ENCODE results near the gene TBATA. TPM values are rescaled to one million over a fixed set of nuclear protein-coding genes. Genes with fewer than 3 reads are reported as not detected.

The TBATA gene, protein sequence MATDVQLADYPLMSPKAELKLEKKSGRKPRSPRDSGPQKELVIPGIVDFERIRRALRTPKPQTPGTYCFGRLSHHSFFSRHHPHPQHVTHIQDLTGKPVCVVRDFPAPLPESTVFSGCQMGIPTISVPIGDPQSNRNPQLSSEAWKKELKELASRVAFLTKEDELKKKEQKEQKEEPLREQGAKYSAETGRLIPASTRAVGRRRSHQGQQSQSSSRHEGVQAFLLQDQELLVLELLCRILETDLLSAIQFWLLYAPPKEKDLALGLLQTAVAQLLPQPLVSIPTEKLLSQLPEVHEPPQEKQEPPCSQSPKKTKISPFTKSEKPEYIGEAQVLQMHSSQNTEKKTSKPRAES
- total RNA-seq, result not detected

DNA sequence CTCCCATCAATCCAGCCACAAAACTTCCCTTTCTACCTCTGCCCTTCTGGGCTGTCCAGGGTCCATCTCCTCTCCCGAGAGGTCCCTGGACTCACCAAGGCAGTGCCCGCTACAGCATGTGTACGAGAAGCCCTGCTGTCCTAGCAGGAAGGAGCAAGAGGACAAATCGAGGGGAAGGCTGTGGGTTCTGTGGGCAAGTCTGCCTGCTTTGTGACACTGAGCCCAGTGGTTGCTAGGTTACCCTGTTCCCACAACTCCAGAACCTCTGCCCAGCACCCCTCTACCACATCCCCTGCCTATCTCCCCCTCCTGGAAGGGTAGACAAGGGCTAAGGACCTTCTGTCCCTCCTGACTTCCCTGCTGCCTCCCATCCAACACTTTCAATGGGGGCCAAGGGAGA lies at the start of gene TBATA:
Gene TBATA (minus strand): TSS at position 188 of the 400 bp plus-strand sequence. CDS start 1,998 bp downstream, outside the sequence.
- H3K9me3 Mint-ChIP-seq, result no peaks in the 10 kb centered on the region
- no peak within 1 kb of the TSS for H3K27ac Mint-ChIP-seq
- no peaks in the 10 kb centered on the region for H3K36me3 Mint-ChIP-seq
- ATAC-seq (peak in 1 of 2 donors; percentile 29), DNase-seq (ENCODE audit: low spot score in 2 of 2) (no peak)

DNA sequence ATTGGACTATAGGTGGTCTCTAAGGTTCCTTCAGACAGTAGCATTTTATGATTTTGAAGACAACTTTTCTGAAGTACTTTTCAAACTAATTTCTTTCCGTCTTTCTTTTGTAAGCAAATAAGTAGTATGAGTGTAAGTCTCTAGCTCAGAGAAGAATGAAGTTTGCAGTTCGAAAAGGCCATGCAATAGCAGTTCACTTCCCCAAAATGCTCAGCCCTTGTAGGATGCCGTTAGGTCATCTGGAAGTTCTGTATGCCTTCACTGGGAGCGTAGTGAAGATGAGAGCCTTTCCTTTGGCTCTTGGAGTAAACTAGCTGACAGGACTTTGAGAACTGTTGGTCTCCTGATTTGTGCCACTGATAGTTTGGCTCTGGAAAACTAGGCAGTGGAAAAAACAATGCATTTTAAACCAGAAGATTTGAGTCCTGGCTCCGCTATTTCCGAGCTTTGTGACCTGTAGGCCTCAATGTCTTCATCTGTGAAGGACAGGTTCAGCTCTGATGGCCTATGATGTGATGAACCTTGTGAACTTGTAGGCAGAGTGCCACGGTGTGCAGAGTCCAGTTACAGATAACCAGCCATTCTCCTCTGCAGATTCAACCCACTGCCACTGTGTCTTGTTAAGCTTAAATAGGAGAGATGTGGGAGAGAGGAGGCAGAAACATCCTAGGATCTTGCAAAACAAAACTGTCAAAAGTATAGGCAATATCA lies 49.4 kb upstream of the TBATA start:
- ATAC-seq (no peak), DNase-seq (ENCODE audit: low spot score in 2 of 2) (no peak)
- peak overlapping the region in 1 of 2 donors; percentile 75 for H3K27ac Mint-ChIP-seq
- no peaks in the 10 kb centered on the region for H3K9me3 Mint-ChIP-seq
- H3K36me3 Mint-ChIP-seq, result peaks cover 41 to 49% of the 10 kb centered on the region in 2 donors

DNA sequence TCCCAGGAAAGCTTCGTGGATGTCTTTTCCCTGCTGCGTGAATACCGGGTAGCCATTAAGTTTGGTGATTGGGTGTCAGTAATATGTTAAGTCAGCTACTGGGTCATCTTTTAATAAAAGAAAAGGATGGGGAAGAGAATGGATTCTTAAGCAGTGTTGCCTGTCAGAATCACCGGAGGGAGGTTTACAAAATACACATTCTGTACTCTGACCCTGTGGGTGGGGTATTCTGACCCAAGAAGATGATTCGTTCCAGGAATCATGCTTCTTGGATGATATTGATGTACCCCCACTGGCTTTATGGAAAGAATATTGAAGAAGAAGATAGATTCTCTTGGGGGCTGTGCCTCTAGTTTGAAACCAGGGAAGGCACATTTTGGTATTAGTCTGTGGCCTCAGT lies 48.8 kb upstream of the TBATA start:
- peak overlapping the region in 1 of 2 donors; percentile 75 for H3K27ac Mint-ChIP-seq
- DNase-seq (ENCODE audit: low spot score in 2 of 2), result no peak
- H3K36me3 Mint-ChIP-seq, result peaks cover 41 to 49% of the 10 kb centered on the region in 2 donors
- no peaks in the 10 kb centered on the region for H3K9me3 Mint-ChIP-seq
- no peak for ATAC-seq

DNA sequence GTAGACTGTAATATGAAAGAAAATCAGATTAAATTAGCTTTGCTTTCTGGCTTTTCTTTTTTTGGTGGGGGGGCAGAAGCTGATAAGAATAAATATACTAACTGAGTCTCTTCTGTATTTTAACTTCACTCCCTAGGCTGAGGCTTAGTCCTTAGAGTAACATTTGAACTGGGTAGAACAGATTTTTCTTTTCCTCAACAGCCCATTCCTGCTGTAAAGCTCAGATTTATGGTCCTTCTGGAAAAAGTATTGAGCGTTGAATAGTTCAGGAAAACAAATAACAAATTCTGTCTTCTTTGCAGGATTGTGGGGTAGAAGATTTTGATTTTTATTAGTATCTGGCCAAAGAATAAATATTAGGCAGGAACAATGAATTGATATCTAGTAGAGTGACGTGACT lies 48.4 kb upstream of the TBATA start:
- ATAC-seq, result no peak
- DNase-seq (ENCODE audit: low spot score in 2 of 2), result no peak
- Mint-ChIP-seq H3K9me3 (no peaks in the 10 kb centered on the region), H3K27ac (peak overlapping the region; percentile 68 to 75), H3K36me3 (peaks cover 41 to 49% of the 10 kb centered on the region in 2 donors)

DNA sequence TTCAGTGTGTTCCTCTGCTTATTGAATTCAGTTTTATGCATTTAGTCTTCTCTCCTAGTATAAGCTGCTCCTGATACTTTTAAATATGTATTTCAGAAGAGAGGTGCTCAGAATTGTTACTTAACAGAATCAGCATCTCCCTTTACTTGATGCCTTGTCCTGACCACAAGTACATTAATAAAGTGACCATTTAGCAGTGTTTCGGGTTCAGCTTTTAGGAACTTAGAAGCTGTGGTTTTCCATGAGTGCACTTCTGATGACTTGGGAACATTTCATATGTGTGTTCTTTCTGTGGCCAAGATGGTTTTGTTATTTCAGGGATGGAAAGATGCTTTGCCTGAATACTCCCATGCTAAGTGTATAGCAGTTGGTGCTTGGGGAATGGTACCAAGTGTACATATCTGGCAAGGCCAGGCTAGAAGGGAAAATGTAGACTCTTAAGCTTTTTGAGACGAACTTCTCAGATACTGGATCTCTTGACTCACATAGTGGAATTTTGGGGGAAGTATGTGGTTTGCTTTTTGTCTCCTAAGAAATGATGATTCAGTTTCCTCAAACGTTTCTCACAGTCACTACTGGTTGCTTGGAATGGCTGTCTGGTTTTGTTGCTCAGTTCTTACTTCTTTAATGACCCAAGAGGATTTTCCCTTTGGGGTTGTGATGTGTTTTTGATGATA lies 47.8 kb upstream of the TBATA start:
- H3K9me3 Mint-ChIP-seq, result no peaks in the 10 kb centered on the region
- no peak for DNase-seq (ENCODE audit: low spot score in 2 of 2)

DNA sequence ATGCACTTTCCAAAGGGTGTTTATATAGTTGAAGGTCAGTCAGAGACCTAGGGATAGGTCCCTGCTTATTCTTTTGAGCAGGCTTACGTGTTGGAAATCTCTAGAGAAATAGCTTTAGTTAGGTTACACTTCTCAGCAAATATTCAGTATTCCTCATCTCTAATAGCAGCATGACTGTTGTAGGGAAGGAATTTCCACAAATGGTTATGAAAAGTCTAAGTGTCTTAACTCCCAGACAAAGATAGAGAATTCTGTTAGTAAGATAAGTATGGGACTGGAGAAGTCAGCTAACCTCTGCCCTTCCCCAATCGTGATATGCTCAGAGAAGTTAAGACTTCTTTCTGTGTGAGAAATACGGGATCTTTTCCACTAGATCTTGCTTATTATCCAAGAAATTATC lies 47.0 kb upstream of the TBATA start:
- no peak for DNase-seq (ENCODE audit: low spot score in 2 of 2)
- peaks cover 28 to 35% of the 10 kb centered on the region in 2 donors for H3K36me3 Mint-ChIP-seq
- no peak overlapping the region for H3K27ac Mint-ChIP-seq
- ATAC-seq, result no peak
- H3K9me3 Mint-ChIP-seq, result no peaks in the 10 kb centered on the region

More for the DNA sequence above, 47.8 kb upstream of the TBATA start:
- Mint-ChIP-seq H3K36me3 (peaks cover 35 to 43% of the 10 kb centered on the region in 2 donors), H3K27ac (peak overlapping the region; percentile 68 to 75)
- ATAC-seq, result peak; percentile 80 to 88

DNA sequence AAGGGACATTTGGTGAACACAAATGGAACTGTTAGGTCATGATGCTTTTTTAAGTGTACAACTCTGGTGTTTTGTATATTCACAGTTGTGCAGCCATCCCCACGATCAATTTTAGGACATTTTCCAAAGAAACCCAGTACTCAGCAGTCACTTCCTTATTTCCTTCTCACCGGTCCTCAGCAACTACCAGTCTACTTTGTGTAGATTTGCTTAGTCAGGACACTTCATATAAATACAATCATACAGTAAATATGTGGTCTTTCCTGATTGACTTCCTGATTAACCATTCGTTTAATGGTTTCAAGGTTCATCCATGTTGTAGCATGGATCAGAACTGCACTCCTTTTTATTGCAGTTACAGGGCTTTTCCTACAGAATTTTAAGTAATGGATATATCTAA lies 45.0 kb upstream of the TBATA start:
- Mint-ChIP-seq H3K36me3 (peaks cover 25 to 28% of the 10 kb centered on the region in 2 donors), H3K27ac (no peak overlapping the region), H3K9me3 (no peaks in the 10 kb centered on the region)
- ATAC-seq (no peak), DNase-seq (ENCODE audit: low spot score in 2 of 2) (no peak)

DNA sequence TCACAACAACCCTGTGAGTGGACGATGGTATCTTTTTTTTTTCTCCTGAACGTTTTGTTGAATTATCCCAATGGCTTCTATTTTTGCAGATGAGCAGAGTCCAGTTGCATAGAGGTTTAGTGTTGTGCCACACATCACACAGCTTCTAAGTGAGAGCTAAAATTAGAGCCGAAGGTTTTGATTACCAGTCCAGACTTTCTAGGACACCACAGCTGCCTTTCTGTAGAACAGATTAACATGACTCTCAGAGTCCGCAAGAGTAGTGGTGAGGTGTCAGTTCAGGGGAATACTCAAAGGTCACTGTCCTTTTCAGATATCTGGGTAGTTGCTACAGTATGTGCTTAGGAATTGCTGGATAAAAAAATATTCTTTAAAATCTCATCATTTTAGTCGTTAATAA lies 44.4 kb upstream of the TBATA start:
- Mint-ChIP-seq H3K9me3 (no peaks in the 10 kb centered on the region), H3K27ac (no peak overlapping the region), H3K36me3 (peaks cover 22 to 27% of the 10 kb centered on the region in 2 donors)
- ATAC-seq, result no peak
- DNase-seq (ENCODE audit: low spot score in 2 of 2), result no peak

DNA sequence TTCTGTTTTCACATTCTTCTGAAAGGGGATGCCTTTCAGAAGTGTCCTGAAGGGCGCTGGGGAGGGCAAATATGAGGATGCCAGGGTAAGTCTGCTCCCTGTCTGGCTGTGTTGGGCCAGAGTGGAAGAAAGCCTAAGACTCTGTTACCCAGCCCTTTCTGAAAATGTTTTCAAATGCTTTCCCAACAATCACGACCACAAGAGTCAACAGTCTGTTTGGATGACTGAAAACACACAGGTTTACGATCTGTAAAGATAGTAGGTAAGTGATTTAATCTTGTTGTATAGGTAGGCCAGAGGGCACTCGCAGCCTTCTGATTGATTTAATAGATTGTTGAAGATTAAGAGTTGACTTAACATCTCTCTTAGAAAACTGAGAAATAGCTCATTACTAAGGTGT lies 43.7 kb upstream of the TBATA start:
- no peaks in the 10 kb centered on the region for H3K9me3 Mint-ChIP-seq
- DNase-seq (ENCODE audit: low spot score in 2 of 2) (no peak), ATAC-seq (no peak)
- H3K27ac Mint-ChIP-seq, result no peak overlapping the region
- peaks cover 16 to 21% of the 10 kb centered on the region in 2 donors for H3K36me3 Mint-ChIP-seq

DNA sequence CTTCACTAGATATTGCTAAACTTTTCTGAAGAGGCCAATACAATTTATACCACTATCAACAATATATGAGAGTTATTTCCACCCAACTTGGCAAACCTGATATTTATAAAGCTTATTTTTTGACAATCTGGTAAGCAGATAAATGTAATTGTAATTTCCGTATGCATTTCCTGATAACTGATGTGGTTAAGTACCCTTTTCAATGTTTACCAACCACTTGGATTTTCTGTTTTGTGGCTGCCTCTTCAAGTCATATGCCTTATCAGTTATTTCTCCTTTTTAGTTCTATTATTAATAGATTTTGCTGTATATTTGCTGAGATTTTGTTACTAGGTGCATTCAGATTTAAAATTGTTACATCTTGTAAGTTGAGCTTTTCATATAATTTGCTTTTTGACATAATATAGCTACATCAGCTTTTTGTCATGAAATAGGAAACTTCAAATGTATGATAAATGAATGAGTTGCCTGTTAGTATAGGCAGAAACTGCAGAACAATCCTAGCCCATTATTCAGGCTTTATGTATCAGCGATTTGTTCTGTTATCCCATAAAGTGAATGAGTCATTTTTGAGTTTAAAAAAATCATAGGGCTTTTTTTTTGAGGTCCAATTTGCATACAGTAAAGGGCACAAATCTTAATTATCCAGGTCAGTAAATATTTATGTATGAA lies 42.0 kb upstream of the TBATA start:
- DNase-seq (ENCODE audit: low spot score in 2 of 2) (no peak), ATAC-seq (no peak)
- H3K9me3 Mint-ChIP-seq, result no peaks in the 10 kb centered on the region
- no peak overlapping the region for H3K27ac Mint-ChIP-seq
- peaks cover 14 to 16% of the 10 kb centered on the region in 2 donors for H3K36me3 Mint-ChIP-seq

DNA sequence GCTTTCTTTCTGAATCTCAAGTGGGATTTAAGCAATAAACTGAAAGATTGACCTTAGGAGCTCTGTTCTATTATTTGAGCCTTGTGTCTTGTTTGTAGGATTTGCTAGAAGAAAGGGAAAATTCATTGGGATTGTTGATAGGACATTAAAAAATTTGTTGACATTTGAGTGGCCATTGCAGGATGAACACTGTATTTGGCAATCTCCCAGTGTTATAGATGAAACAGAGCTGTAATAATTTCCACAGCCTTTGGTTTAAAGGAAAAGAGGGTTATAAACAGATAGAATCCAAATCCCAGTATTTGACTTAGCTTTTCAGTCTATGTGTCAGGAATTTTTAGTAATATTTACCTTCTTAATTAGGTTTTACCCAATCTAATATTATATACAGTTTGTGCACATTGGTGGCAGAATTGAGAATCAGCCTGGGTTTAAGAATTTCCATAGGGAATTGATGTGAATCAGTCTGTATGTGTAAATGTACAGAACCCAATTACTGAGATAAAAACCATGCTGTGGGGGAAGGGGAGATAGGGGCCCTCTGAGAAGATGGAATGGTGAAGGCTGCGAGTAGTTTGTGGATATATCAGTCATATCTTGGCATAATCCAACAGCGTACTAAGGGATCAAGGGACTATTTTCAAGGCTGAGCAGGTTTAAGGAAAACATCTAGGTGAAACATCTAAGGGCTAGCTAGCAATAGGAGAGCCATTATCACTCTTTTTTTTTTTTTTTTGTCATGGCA lies 37.1 kb upstream of the TBATA start:
- Mint-ChIP-seq H3K27ac (peak overlapping the region in 1 of 2 donors; percentile 89), H3K36me3 (peaks cover 8 to 14% of the 10 kb centered on the region in 2 donors), H3K9me3 (no peaks in the 10 kb centered on the region)
- no peak for ATAC-seq
- no peak for DNase-seq (ENCODE audit: low spot score in 2 of 2)

DNA sequence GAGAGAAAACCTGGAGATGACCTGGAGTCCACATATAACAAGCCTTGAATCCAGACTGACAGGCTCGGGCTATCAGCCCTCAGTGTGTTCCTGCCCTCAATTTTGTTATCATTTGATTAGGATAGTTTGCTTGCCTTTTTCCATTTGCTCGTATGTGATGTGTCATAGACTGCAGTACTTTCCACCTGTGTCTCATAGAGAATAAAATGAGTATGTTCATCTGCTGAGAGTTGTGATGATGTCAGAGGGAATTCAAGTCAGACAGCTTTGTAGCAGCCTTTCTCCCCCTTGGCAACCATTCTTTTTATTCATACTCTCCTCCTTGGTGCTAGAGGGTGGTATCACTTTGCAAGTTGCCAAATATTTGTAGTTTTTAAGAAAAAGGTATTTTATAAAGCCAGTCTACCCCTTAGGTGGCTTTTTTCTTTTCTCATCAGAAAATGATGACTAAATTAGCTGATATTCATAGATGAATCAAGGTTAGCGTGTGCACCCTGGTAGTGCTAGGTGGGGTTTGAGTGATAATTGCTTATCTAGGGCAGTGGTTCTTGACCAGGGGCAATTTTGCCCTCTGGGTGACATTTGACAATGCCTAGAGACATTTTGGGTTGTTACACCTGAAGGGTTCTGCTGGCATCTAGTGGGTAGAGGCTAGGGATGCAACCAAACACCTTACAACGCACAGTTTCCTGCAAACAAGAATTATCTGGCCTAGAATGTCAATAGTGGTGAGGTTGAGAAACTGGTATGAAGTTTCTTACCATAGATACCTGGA lies 36.0 kb upstream of the TBATA start:
- H3K9me3 Mint-ChIP-seq, result no peaks in the 10 kb centered on the region
- peak overlapping the region; percentile 72 to 89 for H3K27ac Mint-ChIP-seq
- ATAC-seq (peak; percentile 91), DNase-seq (ENCODE audit: low spot score in 2 of 2) (no peak)
- H3K36me3 Mint-ChIP-seq, result peaks cover 8 to 20% of the 10 kb centered on the region in 2 donors

DNA sequence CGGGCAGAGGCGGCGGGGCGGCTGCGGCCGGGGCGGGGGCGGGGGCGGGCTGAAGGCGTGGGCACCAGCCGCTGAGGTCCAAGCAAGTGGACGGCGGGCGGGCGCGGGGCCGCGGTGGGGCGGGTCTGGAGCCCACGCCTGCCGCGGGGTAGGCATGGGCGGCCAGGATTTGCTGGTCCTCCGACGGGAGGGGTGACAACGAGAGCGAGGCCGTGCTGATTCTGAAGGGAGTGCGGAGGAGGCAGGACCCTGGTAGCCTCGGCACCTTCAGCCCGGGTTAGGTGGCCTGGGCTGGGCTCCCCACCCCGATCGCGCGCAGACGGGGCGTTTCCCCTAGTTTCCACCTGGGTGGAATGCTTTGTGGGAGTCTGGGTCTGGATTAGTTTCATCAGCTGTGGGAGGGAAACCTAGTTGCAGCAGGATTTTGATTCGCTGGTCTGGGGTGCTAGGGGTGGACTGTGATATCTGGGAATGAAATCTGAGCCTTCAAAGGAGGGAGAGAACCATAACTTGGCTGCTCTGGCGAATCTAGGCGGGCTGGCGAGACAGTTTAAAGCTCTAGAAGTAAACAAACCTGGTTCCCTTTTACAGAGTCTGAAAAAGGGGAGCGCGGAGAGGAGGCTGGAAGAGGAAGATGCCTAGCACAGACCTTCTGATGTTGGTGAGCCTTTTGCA lies 31.2 kb upstream of the TBATA start:
- ATAC-seq (peak; percentile 51 to 55), DNase-seq (ENCODE audit: low spot score in 2 of 2) (peak; percentile 34 to 61)
- H3K9me3 Mint-ChIP-seq, result no peaks in the 10 kb centered on the region
- peak overlapping the region; percentile 90 to 92 for H3K27ac Mint-ChIP-seq
- H3K36me3 Mint-ChIP-seq, result peaks cover 8 to 16% of the 10 kb centered on the region in 2 donors

DNA sequence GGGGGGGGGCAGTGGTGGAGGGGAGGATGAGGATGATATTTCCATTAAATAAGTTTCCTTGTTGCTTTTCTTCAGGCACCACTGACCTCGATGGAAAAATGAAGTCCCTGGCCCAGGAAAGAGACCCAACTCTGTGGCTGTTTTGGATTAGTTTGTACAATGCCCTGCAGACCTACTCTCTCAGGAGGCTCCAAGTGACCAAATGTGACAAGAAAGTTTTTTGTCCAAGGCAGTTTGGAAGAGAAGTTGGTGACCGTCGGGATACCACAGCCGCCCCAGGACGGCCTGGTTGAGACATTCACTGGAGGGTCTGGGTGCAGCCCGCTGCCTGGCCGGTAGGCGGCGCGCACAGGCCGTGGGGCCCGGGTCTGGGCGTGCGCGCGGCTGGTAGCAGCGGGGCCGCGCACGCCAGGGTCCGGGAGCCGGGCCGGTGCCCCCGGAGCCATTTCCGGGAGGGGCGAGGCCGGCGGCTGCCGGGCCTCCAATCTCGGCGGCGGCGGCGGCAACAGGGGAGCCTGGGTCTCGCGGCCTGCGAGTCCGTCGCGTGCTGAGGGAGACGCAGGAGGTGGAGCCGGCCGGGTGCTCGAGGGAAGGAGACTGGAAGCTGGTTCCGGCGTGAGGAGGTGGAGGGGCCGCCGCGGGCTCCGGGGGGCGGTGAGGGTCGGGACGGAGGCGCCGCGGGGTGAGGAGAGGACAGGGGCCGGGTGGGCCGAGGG lies 30.5 kb upstream of the TBATA start, which contains the start of gene SGPL1:
Gene SGPL1 (plus strand): TSS at position 445 of the 716 bp plus-strand sequence. CDS start 906 bp downstream, outside the sequence.
- peak; percentile 88 to 97 for DNase-seq (ENCODE audit: low spot score in 2 of 2)

More for the DNA sequence above, 30.5 kb upstream of the TBATA start, which contains the start of gene SGPL1:
- peak; percentile 93 to 94 for ATAC-seq
- Mint-ChIP-seq H3K27ac (peak within 1 kb of the TSS; percentile 90 to 92), H3K9me3 (no peaks in the 10 kb centered on the region), H3K36me3 (peaks cover 8 to 16% of the 10 kb centered on the region in 2 donors)
